Measurements from ENCODE around the gene TMEM91.
"Not testable (repeated sequence)": the region's sequence is repeated elsewhere in the genome, so short reads cannot be mapped to it uniquely, and the experiment has no call there.

The TMEM91 gene

DNA sequence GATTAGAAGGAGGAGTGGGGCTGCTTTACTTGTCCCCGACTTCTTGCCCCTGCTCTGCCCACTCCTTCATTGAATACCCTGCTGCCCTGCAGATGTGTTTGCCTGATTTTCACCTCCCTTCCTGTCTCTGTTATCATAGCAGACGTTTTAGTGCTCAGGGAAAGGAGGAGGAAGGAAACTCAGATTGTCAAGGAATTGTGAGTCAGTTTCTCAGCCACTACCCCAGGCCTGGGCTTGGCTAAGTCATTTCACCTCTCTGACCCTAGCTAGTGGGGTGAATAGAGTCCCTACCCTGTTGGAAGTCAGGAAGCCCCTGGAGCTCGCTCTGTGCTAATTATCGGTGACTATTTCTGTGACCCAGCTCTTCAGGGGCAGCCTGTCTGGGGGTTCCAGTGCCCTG is 25.1 kb downstream of the TMEM91 start:
- TF ChIP-seq, protein P1, sequence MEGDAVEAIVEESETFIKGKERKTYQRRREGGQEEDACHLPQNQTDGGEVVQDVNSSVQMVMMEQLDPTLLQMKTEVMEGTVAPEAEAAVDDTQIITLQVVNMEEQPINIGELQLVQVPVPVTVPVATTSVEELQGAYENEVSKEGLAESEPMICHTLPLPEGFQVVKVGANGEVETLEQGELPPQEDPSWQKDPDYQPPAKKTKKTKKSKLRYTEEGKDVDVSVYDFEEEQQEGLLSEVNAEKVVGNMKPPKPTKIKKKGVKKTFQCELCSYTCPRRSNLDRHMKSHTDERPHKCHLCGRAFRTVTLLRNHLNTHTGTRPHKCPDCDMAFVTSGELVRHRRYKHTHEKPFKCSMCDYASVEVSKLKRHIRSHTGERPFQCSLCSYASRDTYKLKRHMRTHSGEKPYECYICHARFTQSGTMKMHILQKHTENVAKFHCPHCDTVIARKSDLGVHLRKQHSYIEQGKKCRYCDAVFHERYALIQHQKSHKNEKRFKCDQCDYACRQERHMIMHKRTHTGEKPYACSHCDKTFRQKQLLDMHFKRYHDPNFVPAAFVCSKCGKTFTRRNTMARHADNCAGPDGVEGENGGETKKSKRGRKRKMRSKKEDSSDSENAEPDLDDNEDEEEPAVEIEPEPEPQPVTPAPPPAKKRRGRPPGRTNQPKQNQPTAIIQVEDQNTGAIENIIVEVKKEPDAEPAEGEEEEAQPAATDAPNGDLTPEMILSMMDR (conservative IDR thresholded peaks at IDR 0.05; ENCODE audit: control insufficient read depth, insufficient read depth, low read depth, low read length): no peak
- no peak for DNase-seq (ENCODE audit: low read depth)
- H3K4me3 ChIP-seq (ENCODE audit: control insufficient read depth, low read depth, low read length): no peak overlapping the region

DNA sequence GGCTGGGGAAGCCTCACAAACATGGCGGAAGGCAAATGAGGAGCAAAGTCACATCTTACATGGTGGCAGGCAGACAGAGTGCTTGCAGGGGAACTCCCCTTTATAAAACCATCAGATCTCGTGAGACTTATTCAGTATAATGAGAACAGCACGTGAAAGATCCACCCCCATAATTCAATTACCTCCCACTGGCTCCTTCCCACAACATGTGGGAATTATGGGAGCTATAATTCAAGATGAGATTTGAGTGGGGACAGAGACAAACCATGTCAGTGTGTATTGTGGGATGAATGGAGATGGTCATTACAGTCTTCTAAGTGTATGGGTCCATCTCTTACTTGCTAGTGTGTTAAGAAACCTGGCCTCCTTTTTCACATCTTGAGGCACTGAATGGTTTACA is 25.7 kb downstream of the TMEM91 start:
- DNase-seq (ENCODE audit: low read depth): no peak
- TF ChIP-seq, protein P1 (conservative IDR thresholded peaks at IDR 0.05; ENCODE audit: control insufficient read depth, insufficient read depth, low read depth, low read length): no peak
- no peak overlapping the region for H3K4me3 ChIP-seq (ENCODE audit: control insufficient read depth, low read depth, low read length)

DNA sequence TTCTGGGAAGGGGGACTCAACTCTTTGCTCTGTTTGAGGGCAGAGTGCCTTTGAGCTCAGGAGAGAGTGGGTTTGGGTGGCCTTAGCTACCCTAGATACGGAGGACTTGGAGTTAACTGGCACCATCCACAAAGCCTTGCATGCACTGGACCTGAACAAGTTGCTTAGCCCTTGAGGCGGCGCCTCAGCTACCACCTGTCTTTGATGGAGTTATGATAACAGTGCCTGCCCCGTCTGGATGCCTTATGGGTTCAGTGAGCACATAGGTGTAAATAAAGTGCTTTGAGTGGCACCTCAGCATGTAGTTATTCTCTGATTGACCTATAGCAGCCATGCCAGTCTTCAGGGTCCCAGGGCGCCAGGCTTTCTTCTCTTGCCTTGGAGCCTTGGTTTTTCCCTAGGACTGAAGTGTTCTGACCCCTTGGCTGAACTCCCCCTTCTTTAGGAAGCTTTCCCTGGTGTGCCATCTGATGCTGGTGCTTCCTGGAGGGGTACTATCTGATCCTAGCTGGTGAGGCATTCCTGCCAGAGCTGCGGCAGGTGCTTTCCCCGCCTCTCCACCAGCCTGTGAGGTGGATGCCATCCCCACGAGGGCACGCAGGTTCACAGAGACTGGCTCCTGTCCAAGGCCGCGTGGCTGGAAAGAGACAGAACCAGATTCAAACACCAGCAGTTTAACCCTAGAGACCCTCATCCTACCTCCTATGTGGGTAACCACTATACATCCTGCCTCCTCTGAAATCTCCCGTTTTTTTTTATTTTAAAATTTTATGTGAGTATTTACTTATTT is 27.0 kb downstream of the TMEM91 start:
- H3K4me3 ChIP-seq (ENCODE audit: control insufficient read depth, low read depth, low read length): no peak overlapping the region
- TF ChIP-seq, protein P1 (conservative IDR thresholded peaks at IDR 0.05; ENCODE audit: control insufficient read depth, insufficient read depth, low read depth, low read length): no peak
- no peak for DNase-seq (ENCODE audit: low read depth)

DNA sequence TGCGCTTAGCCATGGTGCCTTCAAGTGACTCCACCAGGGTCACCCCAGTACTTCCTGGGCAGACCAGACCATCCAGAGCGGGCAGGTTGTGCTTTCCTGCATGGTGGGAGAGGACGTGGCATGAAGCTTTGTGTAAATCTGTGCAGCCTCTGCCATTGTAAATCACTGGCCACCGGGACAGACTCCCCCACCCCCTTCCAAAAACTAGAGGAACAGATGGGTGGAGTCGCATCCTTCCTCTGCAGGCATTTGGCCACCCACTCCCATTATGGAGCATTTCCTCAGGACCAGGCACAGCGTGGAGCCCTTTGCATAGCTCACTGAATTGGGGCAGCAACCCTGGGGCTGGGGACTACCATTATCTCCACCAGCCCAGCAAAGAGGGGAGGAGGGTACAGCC is 29.4 kb downstream of the TMEM91 start:
- TF ChIP-seq, protein P1 (conservative IDR thresholded peaks at IDR 0.05; ENCODE audit: control insufficient read depth, insufficient read depth, low read depth, low read length): no peak
- no peak overlapping the region for H3K4me3 ChIP-seq (ENCODE audit: control insufficient read depth, low read depth, low read length)
- no peak for DNase-seq (ENCODE audit: low read depth)

DNA sequence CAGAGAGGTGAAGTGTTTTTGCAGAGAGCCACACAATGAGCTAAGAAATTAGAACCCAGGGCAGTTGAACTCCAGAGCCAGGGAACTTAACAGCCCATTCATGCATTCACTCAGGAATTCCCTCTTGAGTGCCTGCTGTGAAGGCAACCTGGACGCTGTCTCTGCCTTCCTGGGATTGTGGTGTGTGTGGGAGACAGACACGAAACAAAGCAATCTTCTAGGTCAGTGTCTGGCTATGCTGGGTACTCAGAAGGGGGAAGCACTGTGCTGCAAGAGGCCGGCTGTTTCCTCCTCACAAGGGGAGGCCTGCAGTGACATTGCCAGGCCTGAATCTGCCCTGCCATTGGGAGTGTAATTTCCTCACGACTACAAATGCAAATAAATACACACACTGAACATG is 30.9 kb downstream of the TMEM91 start:
- TF ChIP-seq, protein P1 (conservative IDR thresholded peaks at IDR 0.05; ENCODE audit: control insufficient read depth, insufficient read depth, low read depth, low read length): no peak
- no peak for DNase-seq (ENCODE audit: low read depth)
- H3K4me3 ChIP-seq (ENCODE audit: control insufficient read depth, low read depth, low read length): no peak overlapping the region

DNA sequence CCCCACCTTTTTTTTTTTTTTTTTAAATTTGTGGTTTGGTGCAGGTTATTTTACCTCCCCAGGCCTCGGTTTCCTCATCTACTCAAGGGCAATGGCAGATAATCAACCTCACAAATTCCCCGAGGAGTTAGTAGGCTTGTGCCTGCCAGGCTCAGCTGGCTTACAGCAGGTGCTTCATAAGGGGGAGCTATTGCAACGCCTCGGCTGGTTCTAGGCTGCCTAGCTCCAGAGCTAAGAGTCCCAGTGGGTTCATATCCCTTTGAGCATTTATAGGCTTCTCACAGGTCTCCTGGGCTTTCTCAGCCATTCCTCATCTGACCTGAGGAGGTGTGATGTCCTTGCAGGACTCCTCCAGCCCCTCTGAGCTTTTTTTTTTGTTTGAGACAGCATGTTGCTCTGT is 31.9 kb downstream of the TMEM91 start:
- no peak overlapping the region for H3K4me3 ChIP-seq (ENCODE audit: control insufficient read depth, low read depth, low read length)
- DNase-seq (ENCODE audit: low read depth): no peak
- TF ChIP-seq, protein P1 (conservative IDR thresholded peaks at IDR 0.05; ENCODE audit: control insufficient read depth, insufficient read depth, low read depth, low read length): no peak

DNA sequence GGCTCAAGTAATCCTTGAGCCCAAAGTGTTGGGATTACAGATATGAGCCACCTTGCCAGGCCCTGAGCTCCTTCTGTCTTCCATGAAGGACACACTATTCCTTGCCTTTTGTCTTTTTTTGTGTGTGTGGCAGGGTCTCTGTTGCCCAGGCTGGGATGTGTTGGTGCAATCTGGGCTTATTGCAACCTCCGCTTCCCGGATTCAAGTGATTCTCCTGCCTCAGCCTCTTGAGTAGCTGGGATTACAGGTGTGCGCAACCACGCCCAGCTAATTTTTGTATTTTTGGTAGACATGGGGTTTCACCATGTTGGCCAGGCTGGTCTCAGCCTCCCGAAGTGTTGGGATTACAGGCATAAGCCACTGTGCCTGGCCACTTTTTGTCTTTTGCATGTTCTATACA is 32.5 kb downstream of the TMEM91 start:
- not testable (repeated sequence) for H3K4me3 ChIP-seq (ENCODE audit: control insufficient read depth, low read depth, low read length); DNase-seq (ENCODE audit: low read depth)

Measured in fibroblast of mammary gland (primary cell).